Measurements from ENCODE around the gene KRTCAP2. TPM values are rescaled to one million over a fixed set of nuclear protein-coding genes. Genes with fewer than 3 reads are reported as not detected.

Gene KRTCAP2
- polyA plus RNA-seq, 1 of the 3 experiments (the other 2 are of a cell fraction), result 238 TPM

DNA sequence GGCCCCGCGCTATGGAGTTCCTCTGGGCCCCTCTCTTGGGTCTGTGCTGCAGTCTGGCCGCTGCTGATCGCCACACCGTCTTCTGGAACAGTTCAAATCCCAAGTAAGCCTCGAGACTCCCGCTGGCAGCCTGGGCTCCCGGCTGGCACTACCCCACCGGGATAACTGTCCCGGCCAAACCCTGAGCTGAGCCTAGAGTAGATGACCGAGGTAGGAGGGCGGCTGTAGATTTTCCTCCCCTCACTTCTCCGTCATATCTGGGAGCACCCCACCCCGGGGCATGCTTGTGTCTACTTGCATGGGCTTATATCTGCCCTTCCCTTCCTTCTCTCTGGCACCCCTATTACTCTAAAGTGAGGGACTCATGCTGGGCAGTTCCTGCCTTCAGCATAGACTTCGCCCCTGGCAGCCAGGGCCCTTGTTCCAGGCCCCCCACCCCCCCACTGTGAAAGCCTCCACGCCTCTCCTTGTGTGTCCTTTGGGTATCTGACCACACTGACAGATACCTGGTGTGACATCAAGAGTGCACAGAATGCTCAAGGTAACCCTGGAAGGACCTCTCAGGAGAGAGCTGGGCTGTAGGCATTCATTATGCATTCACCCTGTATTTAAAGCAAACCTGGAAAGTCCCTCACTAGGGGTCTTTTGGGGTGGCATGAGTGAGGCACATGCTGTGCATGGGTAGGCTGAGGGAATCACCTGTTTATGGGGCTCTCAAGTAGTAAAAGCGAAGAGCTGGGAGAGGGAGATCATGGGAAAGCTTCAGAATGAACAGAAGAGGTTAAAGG is 44.9 kb downstream of the KRTCAP2 start (continued):
- TF ChIP-seq FOXJ3 (CRISPR knock-in tag; IDR thresholded peaks at IDR 0.05), result no peak
- no peak for TF ChIP-seq EZH2phosphoT487 (IDR thresholded peaks at IDR 0.05; ENCODE audit: borderline replicate concordance, low read depth)
- TF ChIP-seq MXI1 (IDR thresholded peaks at IDR 0.05; ENCODE audit: low read depth, low read length), result no peak
- TF ChIP-seq TCF12 (IDR thresholded peaks at IDR 0.05), result no peak
- no peak for TF ChIP-seq POLR2AphosphoS5 (IDR thresholded peaks at IDR 0.05; ENCODE audit: low read depth, low read length)
- TF ChIP-seq, protein P1, sequence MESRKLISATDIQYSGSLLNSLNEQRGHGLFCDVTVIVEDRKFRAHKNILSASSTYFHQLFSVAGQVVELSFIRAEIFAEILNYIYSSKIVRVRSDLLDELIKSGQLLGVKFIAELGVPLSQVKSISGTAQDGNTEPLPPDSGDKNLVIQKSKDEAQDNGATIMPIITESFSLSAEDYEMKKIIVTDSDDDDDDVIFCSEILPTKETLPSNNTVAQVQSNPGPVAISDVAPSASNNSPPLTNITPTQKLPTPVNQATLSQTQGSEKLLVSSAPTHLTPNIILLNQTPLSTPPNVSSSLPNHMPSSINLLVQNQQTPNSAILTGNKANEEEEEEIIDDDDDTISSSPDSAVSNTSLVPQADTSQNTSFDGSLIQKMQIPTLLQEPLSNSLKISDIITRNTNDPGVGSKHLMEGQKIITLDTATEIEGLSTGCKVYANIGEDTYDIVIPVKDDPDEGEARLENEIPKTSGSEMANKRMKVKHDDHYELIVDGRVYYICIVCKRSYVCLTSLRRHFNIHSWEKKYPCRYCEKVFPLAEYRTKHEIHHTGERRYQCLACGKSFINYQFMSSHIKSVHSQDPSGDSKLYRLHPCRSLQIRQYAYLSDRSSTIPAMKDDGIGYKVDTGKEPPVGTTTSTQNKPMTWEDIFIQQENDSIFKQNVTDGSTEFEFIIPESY (IDR thresholded peaks at IDR 0.05; ENCODE audit: borderline replicate concordance, low read depth), result no peak

DNA sequence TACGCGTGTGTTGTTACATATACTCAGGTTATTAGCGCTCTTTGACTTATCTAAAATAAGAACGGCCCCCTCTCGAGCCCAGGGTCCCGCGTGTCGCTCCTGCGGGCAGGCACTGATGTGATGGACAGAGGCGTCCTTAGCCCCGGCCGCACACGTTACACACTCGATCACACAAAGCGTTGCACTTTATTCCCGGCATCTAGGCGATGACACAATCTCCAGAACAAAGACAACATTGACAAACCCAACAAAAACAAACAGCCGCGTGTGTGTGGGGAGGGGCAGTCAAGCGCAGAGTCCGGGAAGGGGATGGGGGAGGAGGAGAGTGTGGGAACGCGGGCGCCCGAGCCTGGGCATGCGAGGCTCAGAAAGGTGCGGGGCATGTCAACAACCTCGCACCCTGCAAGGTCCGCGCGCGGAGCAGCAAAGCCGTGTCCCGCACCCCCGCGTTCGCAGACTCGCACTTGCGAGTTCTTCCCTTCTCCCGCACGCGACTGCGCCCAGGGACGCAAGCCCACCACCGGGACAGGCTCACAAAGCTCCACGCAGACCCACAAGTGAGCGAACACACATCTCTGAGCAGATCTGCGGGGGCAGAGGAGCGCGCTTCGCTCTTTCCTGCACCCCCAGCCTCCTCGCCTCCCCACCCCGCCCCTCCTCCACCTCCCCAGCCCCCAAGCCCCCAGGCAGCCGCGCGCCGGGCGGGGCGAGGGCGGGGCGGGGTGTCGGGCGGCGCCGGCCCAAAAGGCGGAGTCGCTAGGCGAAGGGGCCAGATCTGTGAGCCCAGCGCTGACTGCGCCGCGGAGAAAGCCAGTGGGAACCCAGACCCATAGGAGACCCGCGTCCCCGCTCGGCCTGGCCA is 45.8 kb downstream of the KRTCAP2 start, which contains the start of gene EFNA1:
Gene EFNA1, plus strand, starts transcription at position 772 of the 862 bp plus-strand sequence. CDS start 102 bp downstream, outside the sequence.
- POLR2A ChIA-PET, result interaction anchor here (1.5 to 1.6 kb wide), 2 partner anchors 46 to 47 kb away, joined by 4 to 5 read pairs; partner anchors contain the start of gene KRTCAP2
- Histone ChIP-seq H3K4me2 (peak within 1 kb of the TSS; percentile 98), H3K79me2 (ENCODE audit: insufficient read depth) (no peaks in the 10 kb centered on the region), H3F3A (replicated peaks; ENCODE audit: insufficient read depth) (peaks cover 7% of the 10 kb centered on the region), H3K36me3 (replicated peaks in 1 of 2; ENCODE audit: control insufficient read depth in 1 of 2, insufficient read depth in 2 of 2, low read length in 1 of 2) (peaks cover 0 to 8% of the 10 kb centered on the region in 2 experiments), H4K20me1 (ENCODE audit: insufficient read depth) (no peaks in the 10 kb centered on the region), H3K9me3 (no peaks in the 10 kb centered on the region), H3K27me3 (ENCODE audit: insufficient read depth) (no peaks in the 10 kb centered on the region), H2AFZ (ENCODE audit: low read depth) (peak within 1 kb of the TSS; percentile 91), H3K4me1 (ENCODE audit: control insufficient read depth in 1 of 2, insufficient read depth in 2 of 2, low read depth in 1 of 2, low read length in 1 of 2) (peaks cover 19 to 45% of the 10 kb centered on the region in 2 experiments), H3K27ac (ENCODE audit: low read depth in 2 of 2, low read length in 1 of 2) (peak within 1 kb of the TSS in 1 of 2 experiments; percentile 77; a peak in 2 of 4 replicates), H3K9ac (peak within 1 kb of the TSS; percentile 56), H3K4me3 (ENCODE audit: low read depth in 2 of 2, low read length in 1 of 2) (peak within 1 kb of the TSS; percentile 63 to 67), H3K9me2 (no peaks in the 10 kb centered on the region)
- CTCF ChIA-PET, result interaction anchor here (0.8 to 9.7 kb wide), 6 partner anchors 36 to 50 kb away, joined by 3 to 67 read pairs (median 22); partner anchors contain the start of gene KRTCAP2
- WGBS (ENCODE audit: low lambda C conversion rate), result 5% methylated on average over 27 of the region's 76 CpGs
- DNase-seq, result peak; percentile 84
- no peak for TF ChIP-seq GATA2 (CRISPR knock-in tag; IDR thresholded peaks at IDR 0.05)
- TF ChIP-seq, protein P2, sequence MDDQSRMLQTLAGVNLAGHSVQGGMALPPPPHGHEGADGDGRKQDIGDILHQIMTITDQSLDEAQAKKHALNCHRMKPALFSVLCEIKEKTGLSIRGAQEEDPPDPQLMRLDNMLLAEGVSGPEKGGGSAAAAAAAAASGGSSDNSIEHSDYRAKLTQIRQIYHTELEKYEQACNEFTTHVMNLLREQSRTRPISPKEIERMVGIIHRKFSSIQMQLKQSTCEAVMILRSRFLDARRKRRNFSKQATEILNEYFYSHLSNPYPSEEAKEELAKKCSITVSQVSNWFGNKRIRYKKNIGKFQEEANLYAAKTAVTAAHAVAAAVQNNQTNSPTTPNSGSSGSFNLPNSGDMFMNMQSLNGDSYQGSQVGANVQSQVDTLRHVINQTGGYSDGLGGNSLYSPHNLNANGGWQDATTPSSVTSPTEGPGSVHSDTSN (IDR thresholded peaks at IDR 0.05), result no peak
- TF ChIP-seq, protein P3, sequence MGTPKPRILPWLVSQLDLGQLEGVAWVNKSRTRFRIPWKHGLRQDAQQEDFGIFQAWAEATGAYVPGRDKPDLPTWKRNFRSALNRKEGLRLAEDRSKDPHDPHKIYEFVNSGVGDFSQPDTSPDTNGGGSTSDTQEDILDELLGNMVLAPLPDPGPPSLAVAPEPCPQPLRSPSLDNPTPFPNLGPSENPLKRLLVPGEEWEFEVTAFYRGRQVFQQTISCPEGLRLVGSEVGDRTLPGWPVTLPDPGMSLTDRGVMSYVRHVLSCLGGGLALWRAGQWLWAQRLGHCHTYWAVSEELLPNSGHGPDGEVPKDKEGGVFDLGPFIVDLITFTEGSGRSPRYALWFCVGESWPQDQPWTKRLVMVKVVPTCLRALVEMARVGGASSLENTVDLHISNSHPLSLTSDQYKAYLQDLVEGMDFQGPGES (IDR thresholded peaks at IDR 0.05; ENCODE audit: low read depth, low read length), result no peak
- TF ChIP-seq TAF1 (IDR thresholded peaks at IDR 0.05; ENCODE audit: borderline replicate concordance, low read depth, low read length), result peak; percentile 20; the same call in 1 of the 2 replicates
- TF ChIP-seq TCF12 (IDR thresholded peaks at IDR 0.05), result no peak
- TF ChIP-seq RCOR1 (IDR thresholded peaks at IDR 0.05; ENCODE audit: low read length), result no peak
- TF ChIP-seq FOSL2 (IDR thresholded peaks at IDR 0.05; ENCODE audit: borderline replicate concordance, low read depth), result no peak
- no peak for TF ChIP-seq ELF1 (IDR thresholded peaks at IDR 0.05)
- TF ChIP-seq SMC3 (IDR thresholded peaks at IDR 0.05; ENCODE audit: low read depth, low read length), result no peak
- no peak for TF ChIP-seq EZH2phosphoT487 (IDR thresholded peaks at IDR 0.05; ENCODE audit: borderline replicate concordance, low read depth)
- peak; percentile 26 for TF ChIP-seq MXI1 (IDR thresholded peaks at IDR 0.05; ENCODE audit: low read depth, low read length)
- no peak for TF ChIP-seq NFIC (IDR thresholded peaks at IDR 0.05; ENCODE audit: borderline replicate concordance)
- peak; percentile 37 for TF ChIP-seq CHD2 (IDR thresholded peaks at IDR 0.05; ENCODE audit: low read length, partially characterized antibody)
- TF ChIP-seq, protein P1 (IDR thresholded peaks at IDR 0.05; ENCODE audit: borderline replicate concordance, low read depth), result no peak
- TF ChIP-seq MEF2A (IDR thresholded peaks at IDR 0.05; ENCODE audit: borderline replicate concordance, low read depth), result no peak
- TF ChIP-seq RFX5 (IDR thresholded peaks at IDR 0.05; ENCODE audit: low read length), result no peak
- TF ChIP-seq, protein P4, sequence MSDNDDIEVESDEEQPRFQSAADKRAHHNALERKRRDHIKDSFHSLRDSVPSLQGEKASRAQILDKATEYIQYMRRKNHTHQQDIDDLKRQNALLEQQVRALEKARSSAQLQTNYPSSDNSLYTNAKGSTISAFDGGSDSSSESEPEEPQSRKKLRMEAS (IDR thresholded peaks at IDR 0.05; ENCODE audit: low read depth), result peak; percentile 55; the same call in 1 of the 2 replicates
- TF ChIP-seq, protein P5, sequence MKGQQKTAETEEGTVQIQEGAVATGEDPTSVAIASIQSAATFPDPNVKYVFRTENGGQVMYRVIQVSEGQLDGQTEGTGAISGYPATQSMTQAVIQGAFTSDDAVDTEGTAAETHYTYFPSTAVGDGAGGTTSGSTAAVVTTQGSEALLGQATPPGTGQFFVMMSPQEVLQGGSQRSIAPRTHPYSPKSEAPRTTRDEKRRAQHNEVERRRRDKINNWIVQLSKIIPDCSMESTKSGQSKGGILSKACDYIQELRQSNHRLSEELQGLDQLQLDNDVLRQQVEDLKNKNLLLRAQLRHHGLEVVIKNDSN (IDR thresholded peaks at IDR 0.05; ENCODE audit: borderline replicate concordance, low read depth), result no peak
- no peak for TF ChIP-seq GABPA (IDR thresholded peaks at IDR 0.05; ENCODE audit: low read depth)
